OCI-LY1 (cell line): ENCODE measurements around the gene EMSY.

Experiments used
- H2AFZ ChIP-seq: fragments of 200-600 bp; sonication (generic), shearing (Covaris generic); 2 replicates; pipeline ENCODE4 v1.6.0; 2014; ENCODE audit warnings: antibody characterized with exemption, mild to moderate bottlenecking, low read length
- H3F3A ChIP-seq: fragments of 200-600 bp; sonication (generic), shearing (Covaris generic); 2 replicates; pipeline ENCODE4 v1.6.0; 2014; ENCODE audit warnings: mild to moderate bottlenecking, antibody characterized with exemption, low read length, moderate library complexity; ENCODE audit not compliant: insufficient read depth
- H3K27ac ChIP-seq: fragments of 200-600 bp; sonication (generic); 2 replicates; pipeline ENCODE4 v1.5.1; 2014; ENCODE audit warnings: low read length, mixed run types, mild to moderate bottlenecking, low read depth; ENCODE audit not compliant: poor library complexity, severe bottlenecking
- H3K27me3 ChIP-seq: fragments of 200-600 bp; sonication (generic); 2 replicates; pipeline ENCODE4 v1.6.0; 2014; ENCODE audit warnings: antibody characterized with exemption, mild to moderate bottlenecking, low read length, moderate library complexity; ENCODE audit not compliant: insufficient read depth
- H3K36me3 ChIP-seq: fragments of 200-600 bp; sonication (generic); 2 replicates; pipeline ENCODE4 v1.6.1; 2014; ENCODE audit warnings: mild to moderate bottlenecking, antibody characterized with exemption, low read length, moderate library complexity, mixed read lengths; ENCODE audit not compliant: insufficient read depth
- H3K4me1 ChIP-seq: fragments of 200-600 bp; sonication (generic); 2 replicates; pipeline ENCODE4 v1.5.1; 2014; ENCODE audit warnings: mild to moderate bottlenecking, low read length, moderate library complexity; ENCODE audit not compliant: insufficient read depth, severe bottlenecking
- H3K4me2 ChIP-seq: fragments of 200-600 bp; sonication (generic), shearing (Covaris generic); 2 replicates; pipeline ENCODE4 v1.6.1; 2014; ENCODE audit warnings: low read length
- H3K4me3 ChIP-seq: fragments of 200-600 bp; sonication (generic); 2 replicates; pipeline ENCODE4 v1.5.1; 2014; ENCODE audit warnings: low read length, low read depth, mild to moderate bottlenecking, mixed read lengths; ENCODE audit not compliant: poor library complexity, severe bottlenecking
- H3K79me2 ChIP-seq: fragments of 200-600 bp; shearing (Covaris generic); 2 replicates; pipeline ENCODE4 v1.6.1; 2016; ENCODE audit warnings: mixed run types, low read length, mixed read lengths; ENCODE audit not compliant: insufficient read depth
- H3K9ac ChIP-seq: fragments of 200-600 bp; sonication (generic), shearing (Covaris generic); 2 replicates; pipeline ENCODE4 v1.6.1; 2014; ENCODE audit warnings: mild to moderate bottlenecking, low read length, mixed read lengths
- H3K9me2 ChIP-seq: fragments of 200-600 bp; sonication (generic), shearing (Covaris generic); 2 replicates; pipeline ENCODE4 v1.6.1; 2014; ENCODE audit warnings: low read depth, mild to moderate bottlenecking, low read length, mixed read lengths
- H3K9me3 ChIP-seq: fragments of 200-600 bp; shearing (Covaris generic); 2 replicates; pipeline ENCODE4 v1.6.1; 2014; ENCODE audit warnings: low read length, mixed read lengths
- H4K20me1 ChIP-seq: fragments of 200-600 bp; sonication (generic), shearing (Covaris generic); 2 replicates; pipeline ENCODE4 v1.6.0; 2016; ENCODE audit warnings: mild to moderate bottlenecking, low read length; ENCODE audit not compliant: insufficient read depth
- CTCF ChIP-seq: fragments of 200-600 bp; sonication (generic), shearing (Covaris generic); IDR thresholded peaks from 2 replicates; pipeline ENCODE4 v1.5.1; 2017; ENCODE audit warnings: mild to moderate bottlenecking, antibody characterized with exemption, low read length, moderate library complexity, mixed read lengths
- EZH2 ChIP-seq: fragments of 200-600 bp; sonication (generic), shearing (Covaris generic); IDR thresholded peaks from 2 replicates; pipeline ENCODE4 v1.8.0; 2017; ENCODE audit warnings: borderline replicate concordance, mixed run types, mild to moderate bottlenecking, antibody characterized with exemption, low read length, moderate library complexity, mixed read lengths

EMSY gene

GRCh38 chr11:76577226-76577920, 132.6 kb downstream of the EMSY start:
- Histone ChIP-seq H3K4me2 (no peak overlapping the region), H3F3A (no peaks in the 10 kb centered on the region), H3K79me2 (no peaks in the 10 kb centered on the region), H3K27ac (no peak overlapping the region), H4K20me1 (no peaks in the 10 kb centered on the region), H3K4me1 (no peaks in the 10 kb centered on the region), H3K4me3 (no peak overlapping the region), H3K36me3 (no peaks in the 10 kb centered on the region), H3K9me2 (no peaks in the 10 kb centered on the region), H3K9me3 (no peaks in the 10 kb centered on the region), H2AFZ (no peak overlapping the region), H3K27me3 (no peaks in the 10 kb centered on the region), H3K9ac (no peak overlapping the region)
- TF ChIP-seq CTCF = no peak

GRCh38 chr11:76577921-76578653, 133.3 kb downstream of the EMSY start:
- Histone ChIP-seq H3K9me2 (no peaks in the 10 kb centered on the region), H3K9ac (no peak overlapping the region), H3K9me3 (no peaks in the 10 kb centered on the region), H3K4me2 (no peak overlapping the region), H3K4me3 (no peak overlapping the region), H3K79me2 (no peaks in the 10 kb centered on the region), H2AFZ (no peak overlapping the region), H4K20me1 (no peaks in the 10 kb centered on the region), H3K27ac (no peak overlapping the region), H3K36me3 (no peaks in the 10 kb centered on the region), H3F3A (no peaks in the 10 kb centered on the region), H3K4me1 (no peaks in the 10 kb centered on the region), H3K27me3 (no peaks in the 10 kb centered on the region)
- TF ChIP-seq EZH2 = no peak

GRCh38 chr11:76578654-76579055, 133.8 kb downstream of the EMSY start:
- H3K27ac ChIP-seq = no peak overlapping the region
- no peaks in the 10 kb centered on the region for H3K36me3 ChIP-seq
- H3K4me2 ChIP-seq = no peak overlapping the region
- H3K4me1 ChIP-seq = no peaks in the 10 kb centered on the region
- H3F3A ChIP-seq = no peaks in the 10 kb centered on the region
- H3K27me3 ChIP-seq = no peaks in the 10 kb centered on the region
- TF ChIP-seq CTCF (no peak), EZH2 (no peak)
- no peaks in the 10 kb centered on the region for H3K9me3 ChIP-seq
- H3K9me2 ChIP-seq = no peaks in the 10 kb centered on the region
- H4K20me1 ChIP-seq = no peaks in the 10 kb centered on the region
- no peak overlapping the region for H3K4me3 ChIP-seq
- no peak overlapping the region for H3K9ac ChIP-seq
- H3K79me2 ChIP-seq = no peaks in the 10 kb centered on the region
- H2AFZ ChIP-seq = no peak overlapping the region
